Chondrocyte (in vitro differentiated cells): ENCODE measurements around the gene PDILT. TPM values are rescaled to one million over a fixed set of nuclear protein-coding genes. Genes with fewer than 3 reads are reported as not detected.
"Not testable (repeated sequence)": the region's sequence is repeated elsewhere in the genome, so short reads cannot be mapped to it uniquely, and the experiment has no call there.

ENCODE experiments used
- DNase-seq: peaks from one replicate; pipeline ENCODE4 v3.0.0; 2021; ENCODE audit warnings: mixed read lengths, low spot score
- H3K27ac Mint-ChIP-seq: one replicate; pipeline ENCODE4 v1.8.0; 2021; ENCODE audit warnings: mild to moderate bottlenecking, moderate library complexity, mixed read lengths; ENCODE audit not compliant: unreplicated experiment
- H3K27me3 Mint-ChIP-seq: 2 replicates; pipeline ENCODE4 v1.8.0; 2021; ENCODE audit warnings: low read depth, mixed read lengths
- H3K36me3 Mint-ChIP-seq: 2 replicates; pipeline ENCODE4 v1.8.0; 2021; ENCODE audit warnings: low read depth, mixed read lengths
- H3K4me1 Mint-ChIP-seq: 2 replicates; pipeline ENCODE4 v1.8.0; 2021; ENCODE audit warnings: low read depth, mild to moderate bottlenecking, mixed read lengths
- H3K4me3 Mint-ChIP-seq: one replicate; pipeline ENCODE4 v1.8.0; 2021; ENCODE audit warnings: mild to moderate bottlenecking, moderate library complexity, mixed read lengths; ENCODE audit not compliant: unreplicated experiment
- H3K9me3 Mint-ChIP-seq: 2 replicates; pipeline ENCODE4 v1.8.0; 2021; ENCODE audit warnings: low read depth, mixed read lengths
- long read RNA-seq: library from polyadenylated mRNA; stranded (forward); transcript quantifications from one replicate; pipeline ENCODE4 v2.0.0, GENCODE V29; 2021
- total RNA-seq: library from RNA; stranded (reverse); gene quantifications from 3 replicates; pipeline ENCODE4 v1.2.1, GENCODE V29; 2021
- TF ChIP-seq, protein P1 (sequence below): fragments of 200-600 bp; sonication (generic); IDR thresholded peaks from 2 replicates; pipeline ENCODE4 v1.5.0; 2021; ENCODE audit warnings: antibody characterized with exemption, mild to moderate bottlenecking, moderate library complexity

The PDILT gene, protein sequence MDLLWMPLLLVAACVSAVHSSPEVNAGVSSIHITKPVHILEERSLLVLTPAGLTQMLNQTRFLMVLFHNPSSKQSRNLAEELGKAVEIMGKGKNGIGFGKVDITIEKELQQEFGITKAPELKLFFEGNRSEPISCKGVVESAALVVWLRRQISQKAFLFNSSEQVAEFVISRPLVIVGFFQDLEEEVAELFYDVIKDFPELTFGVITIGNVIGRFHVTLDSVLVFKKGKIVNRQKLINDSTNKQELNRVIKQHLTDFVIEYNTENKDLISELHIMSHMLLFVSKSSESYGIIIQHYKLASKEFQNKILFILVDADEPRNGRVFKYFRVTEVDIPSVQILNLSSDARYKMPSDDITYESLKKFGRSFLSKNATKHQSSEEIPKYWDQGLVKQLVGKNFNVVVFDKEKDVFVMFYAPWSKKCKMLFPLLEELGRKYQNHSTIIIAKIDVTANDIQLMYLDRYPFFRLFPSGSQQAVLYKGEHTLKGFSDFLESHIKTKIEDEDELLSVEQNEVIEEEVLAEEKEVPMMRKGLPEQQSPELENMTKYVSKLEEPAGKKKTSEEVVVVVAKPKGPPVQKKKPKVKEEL
- total RNA-seq = not detected in 3 replicates
- long read RNA-seq = 0 reads

DNA sequence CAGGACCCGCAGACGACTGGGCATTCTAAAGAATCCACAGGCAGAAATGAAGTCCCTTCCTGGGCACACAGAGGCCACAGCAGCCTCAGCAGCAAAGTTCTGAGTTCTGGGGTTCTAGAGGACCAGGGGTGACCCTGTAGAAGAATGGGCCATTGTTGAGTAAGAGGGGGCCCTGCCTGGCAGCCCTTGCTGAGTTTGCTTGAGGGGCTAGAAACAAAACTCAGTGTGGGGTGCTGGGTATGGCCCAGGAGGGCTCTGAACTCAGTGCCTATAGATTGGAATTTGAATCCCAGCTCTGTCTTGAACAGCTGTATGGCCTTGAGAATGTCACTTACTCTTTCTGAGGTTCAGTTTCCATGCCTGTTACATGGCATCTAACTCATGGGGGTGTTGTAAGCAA, at the start of gene PDILT:
PDILT (minus strand) TSS at position 101 of the 400 bp plus-strand sequence. CDS start 5,437 bp downstream, outside the sequence.
- no peak for DNase-seq
- Mint-ChIP-seq H3K36me3 (no peaks in the 10 kb centered on the region), H3K27ac (no peak within 1 kb of the TSS), H3K4me3 (no peak within 1 kb of the TSS), H3K9me3 (peaks cover 5% of the 10 kb centered on the region), H3K4me1 (peaks cover 9% of the 10 kb centered on the region), H3K27me3 (no peaks in the 10 kb centered on the region)
- TF ChIP-seq, protein P1, sequence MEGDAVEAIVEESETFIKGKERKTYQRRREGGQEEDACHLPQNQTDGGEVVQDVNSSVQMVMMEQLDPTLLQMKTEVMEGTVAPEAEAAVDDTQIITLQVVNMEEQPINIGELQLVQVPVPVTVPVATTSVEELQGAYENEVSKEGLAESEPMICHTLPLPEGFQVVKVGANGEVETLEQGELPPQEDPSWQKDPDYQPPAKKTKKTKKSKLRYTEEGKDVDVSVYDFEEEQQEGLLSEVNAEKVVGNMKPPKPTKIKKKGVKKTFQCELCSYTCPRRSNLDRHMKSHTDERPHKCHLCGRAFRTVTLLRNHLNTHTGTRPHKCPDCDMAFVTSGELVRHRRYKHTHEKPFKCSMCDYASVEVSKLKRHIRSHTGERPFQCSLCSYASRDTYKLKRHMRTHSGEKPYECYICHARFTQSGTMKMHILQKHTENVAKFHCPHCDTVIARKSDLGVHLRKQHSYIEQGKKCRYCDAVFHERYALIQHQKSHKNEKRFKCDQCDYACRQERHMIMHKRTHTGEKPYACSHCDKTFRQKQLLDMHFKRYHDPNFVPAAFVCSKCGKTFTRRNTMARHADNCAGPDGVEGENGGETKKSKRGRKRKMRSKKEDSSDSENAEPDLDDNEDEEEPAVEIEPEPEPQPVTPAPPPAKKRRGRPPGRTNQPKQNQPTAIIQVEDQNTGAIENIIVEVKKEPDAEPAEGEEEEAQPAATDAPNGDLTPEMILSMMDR = no peak

GRCh38 chr16:20453633-20454032, 49.1 kb upstream of the PDILT start:
- not testable (repeated sequence) for H3K4me1 Mint-ChIP-seq, H3K27ac Mint-ChIP-seq, DNase-seq, H3K9me3 Mint-ChIP-seq, H3K4me3 Mint-ChIP-seq, H3K27me3 Mint-ChIP-seq, H3K36me3 Mint-ChIP-seq

DNA sequence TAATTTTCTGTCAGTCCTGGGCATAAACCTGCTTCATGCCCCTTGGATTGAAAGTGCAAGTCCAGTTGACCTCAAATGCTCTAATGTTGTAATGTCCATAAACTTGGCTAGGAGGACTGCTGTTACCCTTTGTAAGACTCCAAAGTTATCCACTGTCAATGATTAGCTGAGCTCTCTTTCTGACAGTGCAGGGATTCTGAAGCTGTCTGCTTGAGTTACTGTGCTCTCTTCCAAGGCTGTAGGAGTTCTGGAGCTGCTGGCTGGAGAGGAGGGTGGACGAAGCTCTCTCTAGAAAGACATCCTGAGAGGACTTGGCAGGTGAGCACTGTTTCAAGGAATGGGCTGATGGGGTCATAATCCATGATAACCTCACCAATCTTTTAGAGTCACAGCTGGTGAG, 46.8 kb upstream of the PDILT start, which contains the start of gene ACSM2A:
ACSM2A (plus strand) TSS at position 158 of the 400 bp plus-strand sequence. CDS start 8,594 bp downstream, outside the sequence.
- not testable (repeated sequence) for H3K27ac Mint-ChIP-seq, H3K27me3 Mint-ChIP-seq, H3K36me3 Mint-ChIP-seq, H3K4me1 Mint-ChIP-seq, DNase-seq, H3K4me3 Mint-ChIP-seq, H3K9me3 Mint-ChIP-seq

DNA sequence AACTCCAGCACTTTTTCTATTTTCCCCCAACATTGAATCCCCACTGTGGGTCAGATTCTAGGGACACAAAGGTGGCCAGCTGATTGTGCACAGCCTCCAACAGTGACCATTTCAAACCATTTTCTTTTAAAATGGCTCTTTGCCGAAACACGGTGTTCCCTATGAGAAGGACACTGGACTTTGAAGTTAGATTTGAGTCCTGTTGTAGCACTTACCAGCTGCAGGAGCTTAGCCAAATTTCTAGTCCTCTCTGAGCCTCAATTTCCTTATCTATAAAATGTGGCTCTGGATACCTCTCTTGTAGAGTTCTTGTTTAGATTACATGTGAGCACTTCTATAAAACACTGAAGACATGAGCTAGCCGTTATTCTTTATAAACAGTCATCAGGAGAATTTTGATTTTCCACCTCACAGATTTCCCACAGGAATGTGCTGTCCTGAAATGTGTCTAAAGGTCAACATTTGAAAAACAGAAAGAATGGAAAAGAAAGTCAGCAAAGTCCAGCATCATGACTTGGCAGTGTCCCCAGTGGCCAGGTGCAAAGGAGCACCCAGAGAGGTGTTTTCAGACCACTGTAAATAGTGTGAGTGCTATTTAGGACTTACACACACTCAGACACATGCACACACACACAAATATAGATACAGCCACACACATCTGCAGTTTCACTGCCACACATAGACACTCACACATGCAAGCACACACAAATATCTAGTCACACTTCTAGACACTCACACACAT, 42.3 kb upstream of the PDILT start:
- not testable (repeated sequence) for H3K4me3 Mint-ChIP-seq, H3K27ac Mint-ChIP-seq, H3K9me3 Mint-ChIP-seq, DNase-seq, H3K36me3 Mint-ChIP-seq, H3K27me3 Mint-ChIP-seq, H3K4me1 Mint-ChIP-seq

DNA sequence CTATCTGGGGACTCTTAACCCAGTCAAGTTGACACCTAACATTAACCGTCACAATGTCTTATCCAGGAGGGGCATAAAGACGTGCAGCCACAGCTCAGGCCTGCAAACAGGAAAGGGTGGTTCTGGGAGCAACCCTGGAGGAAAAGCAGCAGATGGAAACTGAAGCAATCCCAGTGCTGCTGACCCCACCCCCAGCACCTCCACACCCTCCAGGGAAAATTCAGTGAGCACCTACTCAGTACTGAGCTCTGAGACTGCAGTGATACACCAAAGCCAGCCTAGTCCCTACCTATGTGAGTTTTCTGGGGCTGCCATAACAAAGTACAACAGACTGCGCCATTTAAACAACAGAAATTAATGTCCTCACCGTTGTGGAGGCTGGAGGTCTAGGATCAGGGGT, 37.3 kb upstream of the PDILT start:
- not testable (repeated sequence) for H3K27me3 Mint-ChIP-seq, DNase-seq, H3K36me3 Mint-ChIP-seq, H3K9me3 Mint-ChIP-seq, H3K4me3 Mint-ChIP-seq
- Mint-ChIP-seq H3K27ac (peak overlapping the region; percentile 37), H3K4me1 (peaks cover 49% of the 10 kb centered on the region)

DNA sequence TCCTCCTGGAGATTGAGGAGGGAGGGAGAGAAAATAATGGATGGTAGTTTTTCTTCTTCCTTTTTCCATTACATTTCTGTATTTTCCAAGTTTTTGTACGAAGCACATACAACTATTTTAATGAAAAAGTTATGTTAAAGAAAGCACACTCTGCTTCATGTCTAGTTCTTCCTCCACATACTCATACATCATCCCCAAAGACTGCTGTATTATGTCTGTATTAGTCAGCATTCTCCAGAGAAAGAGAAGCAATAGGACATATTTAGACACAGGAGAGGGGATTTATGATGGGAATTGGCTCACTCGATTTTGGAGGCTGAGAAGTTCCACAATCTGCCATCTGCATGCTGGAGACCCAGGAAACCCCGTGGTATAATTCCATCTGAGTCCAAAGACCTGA, 36.7 kb upstream of the PDILT start:
- no peaks in the 10 kb centered on the region for H3K27me3 Mint-ChIP-seq
- peak overlapping the region; percentile 96 for H3K27ac Mint-ChIP-seq
- H3K9me3 Mint-ChIP-seq = no peaks in the 10 kb centered on the region
- H3K4me1 Mint-ChIP-seq = peaks cover 52% of the 10 kb centered on the region
- H3K4me3 Mint-ChIP-seq = peak overlapping the region; percentile 37
- no peak for DNase-seq
- H3K36me3 Mint-ChIP-seq = no peaks in the 10 kb centered on the region
- TF ChIP-seq, protein P1 = no peak

DNA sequence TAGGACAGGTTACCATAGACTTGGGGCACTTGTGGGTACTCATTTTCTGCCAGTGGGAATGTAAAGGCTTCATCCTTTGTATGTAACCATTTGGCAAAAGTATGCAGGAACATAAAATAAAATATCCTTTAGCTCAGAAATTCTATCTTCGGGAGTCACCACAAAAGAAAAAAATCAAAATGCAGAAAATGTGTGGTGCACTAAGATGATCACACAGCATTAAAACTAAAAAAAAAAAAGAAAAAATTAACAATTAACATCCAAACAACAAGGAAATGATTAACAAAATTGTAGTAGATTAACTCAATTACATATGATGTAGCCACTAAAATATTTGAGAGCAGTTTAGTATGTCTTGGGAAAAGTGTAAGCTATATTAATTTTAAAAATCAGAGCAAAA, 36.2 kb upstream of the PDILT start:
- peak overlapping the region; percentile 22 for H3K4me3 Mint-ChIP-seq
- H3K4me1 Mint-ChIP-seq = peaks cover 55% of the 10 kb centered on the region
- H3K27ac Mint-ChIP-seq = peak overlapping the region; percentile 96
- H3K27me3 Mint-ChIP-seq, DNase-seq, H3K36me3 Mint-ChIP-seq, H3K9me3 Mint-ChIP-seq: not testable (repeated sequence)

GRCh38 chr16:20439820-20440231, 35.3 kb upstream of the PDILT start:
- not testable (repeated sequence) for H3K27me3 Mint-ChIP-seq, H3K36me3 Mint-ChIP-seq, H3K4me3 Mint-ChIP-seq, H3K9me3 Mint-ChIP-seq, DNase-seq
- Mint-ChIP-seq H3K4me1 (peaks cover 59% of the 10 kb centered on the region), H3K27ac (peak overlapping the region; percentile 96)

- H3K4me3 Mint-ChIP-seq, H3K36me3 Mint-ChIP-seq, H3K27me3 Mint-ChIP-seq, H3K9me3 Mint-ChIP-seq, DNase-seq: not testable (repeated sequence)
- Mint-ChIP-seq H3K27ac (peak overlapping the region; percentile 96), H3K4me1 (peaks cover 59% of the 10 kb centered on the region)
Observed at GRCh38 chr16:20438950-20439349, 34.4 kb upstream of the PDILT start.
